Measurements from ENCODE around the gene DNAAF1.
"Not testable (repeated sequence)": the region's sequence is repeated elsewhere in the genome, so short reads cannot be mapped to it uniquely, and the experiment has no call there.

Gene DNAAF1

GRCh38 chr16:84205123-84205522 is 60.0 kb downstream of the DNAAF1 start:
- not testable (repeated sequence) for DNase-seq (ENCODE audit: low read depth in 1 of 2, low spot score in 1 of 2)

- DNase-seq (ENCODE audit: low read depth in 1 of 2, low spot score in 1 of 2) = no peak
These were observed 61.0 kb downstream of the DNAAF1 start for GRCh38 chr16:84205976-84206691.

DNA sequence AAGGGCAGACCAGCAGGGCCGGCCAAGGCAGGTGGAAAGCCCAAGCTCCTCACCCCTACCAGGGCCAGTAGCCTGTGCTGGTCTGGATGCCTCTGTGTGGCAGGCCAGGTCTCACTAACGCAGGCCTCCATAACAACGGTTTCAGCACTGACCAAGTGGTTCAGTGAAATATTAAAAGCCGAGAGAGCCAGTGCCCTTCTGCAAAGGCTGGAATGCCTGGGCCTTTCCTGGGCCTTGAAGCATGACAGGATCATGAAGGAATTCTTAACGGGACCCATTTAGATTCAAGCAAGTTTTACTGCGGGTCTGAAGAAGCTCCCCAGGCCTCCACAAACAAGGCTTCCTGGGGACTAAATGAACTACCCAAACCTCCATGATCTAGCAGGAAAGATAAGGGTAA is 62.1 kb downstream of the DNAAF1 start:
- no peak for DNase-seq (ENCODE audit: low read depth in 1 of 2, low spot score in 1 of 2)

GRCh38 chr16:84207879-84208278 is 62.8 kb downstream of the DNAAF1 start:
- DNase-seq (ENCODE audit: low read depth in 1 of 2, low spot score in 1 of 2) = no peak

DNA sequence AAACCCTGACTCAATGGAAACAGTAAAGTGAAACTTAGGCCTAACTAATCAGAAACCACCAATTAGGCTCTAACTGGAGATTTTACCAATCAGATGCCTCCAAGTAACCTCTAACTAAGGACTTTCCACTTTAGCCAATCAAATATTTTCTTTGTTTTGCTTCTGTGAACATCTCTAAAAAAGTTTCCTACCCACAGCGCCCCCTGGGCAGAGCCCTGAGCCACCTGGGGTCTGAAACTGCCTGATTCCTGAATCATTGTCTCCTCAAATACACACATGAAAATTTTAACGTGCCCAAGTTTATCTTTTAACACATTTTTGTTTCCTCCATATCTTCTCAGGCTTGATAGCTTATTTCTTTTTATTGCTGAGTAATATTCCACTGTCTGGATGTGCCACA is 64.9 kb downstream of the DNAAF1 start:
- DNase-seq (ENCODE audit: low read depth in 1 of 2, low spot score in 1 of 2) = no peak

- no peak for DNase-seq (ENCODE audit: low read depth in 1 of 2, low spot score in 1 of 2)
These were observed 67.0 kb downstream of the DNAAF1 start for GRCh38 chr16:84212154-84212553.

GRCh38 chr16:84212631-84213030 is 67.5 kb downstream of the DNAAF1 start:
- DNase-seq (ENCODE audit: low read depth in 1 of 2, low spot score in 1 of 2) = no peak

DNA sequence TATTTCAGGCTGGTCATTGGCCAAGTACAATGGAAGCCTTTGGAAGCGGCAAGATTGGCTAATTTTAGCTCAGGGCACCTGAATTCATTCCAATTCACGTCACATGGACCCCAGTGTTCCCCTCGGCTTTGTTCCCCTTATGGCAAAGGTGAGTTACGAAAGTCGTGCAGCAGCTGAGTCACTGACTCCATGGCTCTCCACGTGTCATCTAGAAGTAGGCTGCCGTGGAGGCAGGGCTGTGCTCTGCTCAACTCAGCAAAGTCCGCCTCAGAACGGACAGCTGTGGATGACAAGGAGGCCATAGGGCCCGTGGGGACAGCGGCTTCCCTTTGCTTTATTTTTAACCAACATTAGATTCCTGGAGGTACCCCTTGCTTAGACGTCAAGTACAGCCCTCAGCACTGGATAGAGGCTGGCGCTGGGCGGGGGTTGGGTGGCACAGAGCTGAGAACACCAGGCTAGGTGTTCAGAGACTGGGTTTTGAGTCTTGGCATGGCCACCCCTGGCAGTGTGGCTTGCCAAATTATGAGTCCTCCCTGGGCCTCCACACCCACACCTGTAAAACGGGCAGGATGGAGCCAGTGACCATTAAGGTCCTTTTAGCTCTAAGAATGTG is 69.5 kb downstream of the DNAAF1 start:
- DNase-seq (ENCODE audit: low read depth in 1 of 2, low spot score in 1 of 2) = no peak

- DNase-seq (ENCODE audit: low read depth in 1 of 2, low spot score in 1 of 2) = no peak
These were observed 70.4 kb downstream of the DNAAF1 start for GRCh38 chr16:84215531-84215930.

DNA sequence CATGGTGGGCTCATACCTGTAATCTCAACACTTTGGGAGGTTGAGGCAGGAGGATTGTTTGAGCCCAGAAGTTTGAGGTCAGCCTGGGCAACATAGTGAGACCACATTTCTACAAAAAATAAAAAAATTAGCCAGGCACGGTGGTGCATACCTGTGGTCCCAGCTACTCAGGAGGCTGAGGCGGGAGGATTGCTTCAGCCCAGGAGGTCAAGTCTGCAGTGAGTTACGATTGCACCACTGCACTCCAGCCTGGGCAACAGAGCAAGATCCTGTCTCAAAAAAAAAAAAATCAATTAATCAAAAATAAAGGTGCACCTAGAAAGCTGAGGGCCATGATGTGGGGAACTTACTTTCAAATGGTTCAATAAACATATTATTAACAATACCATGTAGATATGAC is 71.0 kb downstream of the DNAAF1 start:
- not testable (repeated sequence) for DNase-seq (ENCODE audit: low read depth in 1 of 2, low spot score in 1 of 2)

DNA sequence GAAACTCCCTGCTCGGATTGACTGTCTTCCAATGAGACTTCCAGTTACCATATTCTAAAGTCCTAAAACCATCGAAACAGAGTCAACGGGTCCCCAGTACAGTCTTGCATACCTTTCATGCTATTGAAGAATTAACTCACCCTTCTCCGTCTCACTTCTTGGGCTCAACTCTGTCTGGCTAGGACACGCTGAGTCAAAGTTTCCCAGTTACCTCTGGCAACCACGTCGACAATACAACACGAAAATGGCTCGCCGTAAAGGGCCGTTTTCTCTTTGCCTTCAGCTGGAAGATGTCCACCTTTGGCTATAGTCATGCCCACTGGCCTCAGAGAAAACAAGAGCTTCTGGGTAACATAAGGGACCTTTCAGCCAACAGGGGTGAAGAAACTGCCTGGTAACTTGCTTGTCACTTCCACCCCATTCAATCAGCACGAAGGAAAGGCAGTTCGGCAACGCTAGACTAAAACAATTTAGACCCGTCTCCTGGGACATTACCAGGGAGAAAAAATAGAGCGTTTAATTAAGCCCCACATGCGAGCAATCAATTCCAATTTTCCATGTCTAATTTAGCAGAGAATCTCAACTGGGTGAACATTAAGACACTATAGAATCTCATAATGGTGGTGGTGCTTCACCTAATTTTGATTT is 73.2 kb downstream of the DNAAF1 start:
- no peak for DNase-seq (ENCODE audit: low read depth in 1 of 2, low spot score in 1 of 2)

GRCh38 chr16:84218956-84219355 is 73.8 kb downstream of the DNAAF1 start:
- no peak for DNase-seq (ENCODE audit: low read depth in 1 of 2, low spot score in 1 of 2)

- no peak for DNase-seq (ENCODE audit: low read depth in 1 of 2, low spot score in 1 of 2)
These were observed 75.7 kb downstream of the DNAAF1 start for GRCh38 chr16:84220851-84221250.

DNA sequence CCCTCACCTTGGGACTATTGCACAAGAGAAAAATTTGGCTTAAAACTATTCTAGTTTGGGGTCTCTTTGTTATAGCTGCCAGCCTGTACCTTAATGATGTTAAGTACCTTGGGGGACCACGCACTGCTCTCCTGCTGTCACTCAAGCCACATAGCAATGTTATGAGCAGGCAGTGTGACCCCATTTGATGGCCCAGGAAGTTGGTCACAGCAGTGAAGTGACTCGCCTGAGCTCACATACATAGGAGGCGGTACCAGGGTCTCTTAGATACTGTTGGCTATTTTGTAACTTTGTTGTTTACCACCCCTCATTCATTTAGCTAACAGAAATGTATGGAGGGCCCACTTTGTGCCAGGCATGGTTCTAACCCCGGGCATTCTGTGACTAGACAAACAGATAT is 78.3 kb downstream of the DNAAF1 start:
- DNase-seq (ENCODE audit: low read depth in 1 of 2, low spot score in 1 of 2) = no peak

GRCh38 chr16:84224554-84224953 is 79.4 kb downstream of the DNAAF1 start:
- DNase-seq (ENCODE audit: low read depth in 1 of 2, low spot score in 1 of 2) = no peak

GRCh38 chr16:84225126-84225525 is 80.0 kb downstream of the DNAAF1 start:
- no peak for DNase-seq (ENCODE audit: low read depth in 1 of 2, low spot score in 1 of 2)

DNA sequence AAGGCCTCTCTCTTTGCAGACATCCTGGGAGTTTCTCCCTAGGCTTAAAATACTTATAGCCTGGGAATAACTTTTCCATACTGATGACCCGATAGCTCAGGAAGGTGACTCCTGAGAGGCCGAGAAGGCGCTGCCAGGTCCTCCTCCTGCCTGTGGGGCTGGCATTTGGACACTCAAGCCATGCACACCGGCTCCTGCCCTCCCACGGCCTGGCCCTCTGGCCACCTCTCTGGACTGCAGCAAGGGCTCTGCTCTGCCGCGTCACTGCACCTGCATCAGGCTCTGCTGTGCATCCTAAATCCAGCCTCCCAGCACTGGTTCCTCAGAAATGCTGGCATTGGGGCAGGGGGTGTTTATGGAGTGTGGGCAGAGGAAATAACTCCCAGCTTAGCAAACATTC is 80.5 kb downstream of the DNAAF1 start:
- no peak for DNase-seq (ENCODE audit: low read depth in 1 of 2, low spot score in 1 of 2)

- no peak for DNase-seq (ENCODE audit: low read depth in 1 of 2, low spot score in 1 of 2)
These were observed 80.9 kb downstream of the DNAAF1 start for GRCh38 chr16:84226026-84226425.
